CD4-positive, alpha-beta memory T cell (primary cell): ENCODE data around the gene ATP5PB. TPM values are rescaled to one million over a fixed set of nuclear protein-coding genes. Genes with fewer than 3 reads are reported as not detected.

Experiments used
- CTCF ChIA-PET: fragments of 350-600 bp; sonication (Branson Sonifier 250); formaldehyde crosslinking; loops from one replicate; lab custom pipeline; 2021; ENCODE audit warnings: inconsistent platforms; ENCODE audit not compliant: partially characterized antibody; lab: Charles Lee
- POLR2A ChIA-PET: fragments of 350-600 bp; sonication (Branson Sonifier 250); formaldehyde crosslinking; loops from one replicate; lab custom pipeline; 2021; ENCODE audit not compliant: partially characterized antibody; lab: Charles Lee
- DNase-seq, 5 donors: peaks; one replicate each; pipeline versions ENCODE4 v3.0.0 to v3.0.0-alpha.2; 2020 to 2022; ENCODE audit warnings: mixed read lengths in 1 of 5
- H3K27ac ChIP-seq: one replicate; pipeline ENCODE4 v1.7.0; 2013; ENCODE audit warnings: low read depth, low read length
- H3K27me3 ChIP-seq: 2 replicates; pipeline ENCODE4 v1.7.0; 2013; ENCODE audit warnings: mild to moderate bottlenecking, low read length, moderate library complexity; ENCODE audit not compliant: insufficient read depth
- H3K36me3 ChIP-seq: 2 replicates; pipeline ENCODE4 v1.7.0; 2013; ENCODE audit warnings: mild to moderate bottlenecking, low read length, moderate library complexity; ENCODE audit not compliant: insufficient read depth
- H3K4me1 ChIP-seq: 2 replicates; pipeline ENCODE4 v1.7.0; 2013; ENCODE audit warnings: mild to moderate bottlenecking, low read length, moderate library complexity; ENCODE audit not compliant: insufficient read depth
- H3K4me3 ChIP-seq, 2 donors: one replicate each; pipeline ENCODE4 v1.7.0; 2013; ENCODE audit warnings: low read length in 2 of 2, mild to moderate bottlenecking in 1 of 2
- H3K9me3 ChIP-seq, 2 donors: one replicate each; pipeline ENCODE4 v1.7.0; 2013; ENCODE audit warnings: low read length in 2 of 2, control low read depth in 1 of 2; ENCODE audit not compliant: control insufficient read depth in 1 of 2
- H3K27ac Mint-ChIP-seq, 7 donors: one replicate each; pipeline ENCODE4 v1.8.0; 2020 to 2021; ENCODE audit warnings: mixed read lengths in 7 of 7, mild to moderate bottlenecking in 6 of 7, inconsistent platforms in 3 of 7, moderate library complexity in 3 of 7
- H3K27me3 Mint-ChIP-seq, 2 donors: one replicate each; pipeline ENCODE4 v1.8.0; 2020 to 2021; ENCODE audit warnings: mixed read lengths in 2 of 2
- H3K36me3 Mint-ChIP-seq, 2 donors: one replicate each; pipeline ENCODE4 v1.8.0; 2020 to 2021; ENCODE audit warnings: mixed read lengths in 2 of 2, inconsistent platforms in 1 of 2, mild to moderate bottlenecking in 1 of 2
- H3K4me1 Mint-ChIP-seq, 4 donors: one replicate each; pipeline ENCODE4 v1.8.0; 2020 to 2021; ENCODE audit warnings: mixed read lengths in 4 of 4, mild to moderate bottlenecking in 1 of 4
- H3K4me3 Mint-ChIP-seq, 8 donors: one replicate each; pipeline ENCODE4 v1.8.0; 2020 to 2021; ENCODE audit warnings: mixed read lengths in 8 of 8, mild to moderate bottlenecking in 7 of 8, moderate library complexity in 6 of 8, inconsistent platforms in 3 of 8
- H3K9me3 Mint-ChIP-seq, 8 donors: one replicate each; pipeline ENCODE4 v1.8.0; 2020 to 2021; ENCODE audit warnings: mixed read lengths in 8 of 8, mild to moderate bottlenecking in 5 of 8, inconsistent platforms in 3 of 8, moderate library complexity in 1 of 8
- intact Hi-C: fragments of 100-400 bp; cut with micrococcal nuclease; formaldehyde crosslinking; loops from one replicate; pipeline ENCODE4 v1.15.1; 2023
- polyA plus RNA-seq, 2 donors: library from polyadenylated mRNA; unstranded; fragments of 300-500 nt; fragmentation: Illumina TruSeq; gene quantifications; one replicate each; pipeline ENCODE4 v1.2.3, GENCODE V29; 2021
- total RNA-seq, 2 experiments: library from RNA; stranded (reverse); gene quantifications; one replicate each; pipeline ENCODE4 v1.2.3, GENCODE V29; 2021

ATP5PB gene
- total and polyA plus RNA-seq, 4 experiments from 2014 or later: 103 to 655 (median 299) TPM

GRCh38 chr1:111505641-111506119 lies 56.4 kb downstream of the ATP5PB start:
- peaks cover 54 to 74% (median 63%) of the 10 kb centered on the region in 4 donors for H3K4me1 Mint-ChIP-seq
- H3K27ac ChIP-seq: no peak overlapping the region
- POLR2A ChIA-PET: interaction anchor here (1.1 to 8.6 kb wide), 3 partner anchors 31 to 233 kb away, joined by 3 to 170 read pairs (median 19); partner anchors contain the start of genes C1orf162, INKA2 and RAP1A
- no peaks in the 10 kb centered on the region for H3K36me3 ChIP-seq
- no peaks in the 10 kb centered on the region for H3K9me3 Mint-ChIP-seq
- intact Hi-C loops: loop anchor here (2.0 to 10.0 kb wide), 2 partner anchors 35 to 119 kb away; no protein-coding TSS in a partner anchor
- CTCF ChIA-PET: interaction anchor here (1.2 to 4.6 kb wide), 4 partner anchors 9 to 30 kb away, joined by 4 to 116 read pairs (median 42); partner anchors contain the start of gene C1orf162
- peaks cover 89% of the 10 kb centered on the region for H3K4me1 ChIP-seq
- no peak for DNase-seq
- H3K4me3 ChIP-seq: no peak overlapping the region
- no peaks in the 10 kb centered on the region for H3K9me3 ChIP-seq
- H3K4me3 Mint-ChIP-seq: peak overlapping the region in 7 of 8 donors; percentile 24 to 66 (median 51)
- no peaks in the 10 kb centered on the region for H3K27me3 ChIP-seq
- H3K27me3 Mint-ChIP-seq: no peaks in the 10 kb centered on the region
- H3K27ac Mint-ChIP-seq: peak overlapping the region in 6 of 7 donors; percentile 8 to 86 (median 65)
- no peaks in the 10 kb centered on the region for H3K36me3 Mint-ChIP-seq

GRCh38 chr1:111506561-111506960 lies 57.3 kb downstream of the ATP5PB start:
- no peak overlapping the region for H3K4me3 ChIP-seq
- no peaks in the 10 kb centered on the region for H3K9me3 Mint-ChIP-seq
- H3K9me3 ChIP-seq: no peaks in the 10 kb centered on the region
- peak overlapping the region in 5 of 8 donors; percentile 9 to 66 (median 24) for H3K4me3 Mint-ChIP-seq
- ChIA-PET CTCF (interaction anchor here (0.9 to 5.0 kb wide), 24 partner anchors 10 to 261 kb away, joined by 3 to 116 read pairs (median 22); partner anchors contain the start of genes ATP5PB, C1orf162, DDX20 and RAP1A), POLR2A (interaction anchor here (1.1 to 8.6 kb wide), 13 partner anchors 10 to 261 kb away, joined by 3 to 170 read pairs (median 19); partner anchors contain the start of genes ATP5PB, C1orf162, DDX20 and INKA2)
- DNase-seq: no peak
- peak overlapping the region in 6 of 7 donors; percentile 8 to 86 (median 68) for H3K27ac Mint-ChIP-seq
- no peaks in the 10 kb centered on the region for H3K27me3 Mint-ChIP-seq
- peaks cover 89% of the 10 kb centered on the region for H3K4me1 ChIP-seq
- H3K4me1 Mint-ChIP-seq: peaks cover 45 to 65% (median 56%) of the 10 kb centered on the region in 4 donors
- no peaks in the 10 kb centered on the region for H3K36me3 Mint-ChIP-seq
- intact Hi-C loops: loop anchor here (2.0 to 10.0 kb wide), 2 partner anchors 36 to 118 kb away; no protein-coding TSS in a partner anchor
- H3K27ac ChIP-seq: peak overlapping the region; percentile 8
- H3K27me3 ChIP-seq: no peaks in the 10 kb centered on the region
- H3K36me3 ChIP-seq: no peaks in the 10 kb centered on the region

GRCh38 chr1:111507411-111508201 lies 58.3 kb downstream of the ATP5PB start:
- H3K4me1 ChIP-seq: peaks cover 96% of the 10 kb centered on the region
- Mint-ChIP-seq H3K9me3 (no peaks in the 10 kb centered on the region), H3K27ac (peak overlapping the region in 6 of 7 donors; percentile 93 to 98 (median 96)), H3K4me3 (peak overlapping the region; percentile 63 to 89 (median 86)), H3K36me3 (no peaks in the 10 kb centered on the region), H3K4me1 (peaks cover 41 to 61% (median 53%) of the 10 kb centered on the region in 4 donors), H3K27me3 (no peaks in the 10 kb centered on the region)
- H3K4me3 ChIP-seq: peak overlapping the region; percentile 31 to 50
- intact Hi-C loops: loop anchor here (1.0 to 10.0 kb wide), 9 partner anchors 37 to 262 kb away; partner anchors contain the start of genes ATP5PB, DDX20 and WDR77
- peak; percentile 48 to 78 (median 49) for DNase-seq
- CTCF ChIA-PET: interaction anchor here (0.8 to 5.0 kb wide), 78 partner anchors 10 to 309 kb away, joined by 3 to 116 read pairs (median 6); partner anchors contain the start of genes ATP5PB, C1orf162, DDX20 and INKA2
- H3K9me3 ChIP-seq: no peaks in the 10 kb centered on the region
- H3K27ac ChIP-seq: peak overlapping the region; percentile 76
- no peaks in the 10 kb centered on the region for H3K36me3 ChIP-seq
- no peaks in the 10 kb centered on the region for H3K27me3 ChIP-seq
- POLR2A ChIA-PET: interaction anchor here (0.6 to 8.6 kb wide), 62 partner anchors 10 to 544 kb away, joined by 3 to 170 read pairs (median 5); partner anchors contain the start of genes ATP5PB, C1orf162, CEPT1 and DDX20

DNA sequence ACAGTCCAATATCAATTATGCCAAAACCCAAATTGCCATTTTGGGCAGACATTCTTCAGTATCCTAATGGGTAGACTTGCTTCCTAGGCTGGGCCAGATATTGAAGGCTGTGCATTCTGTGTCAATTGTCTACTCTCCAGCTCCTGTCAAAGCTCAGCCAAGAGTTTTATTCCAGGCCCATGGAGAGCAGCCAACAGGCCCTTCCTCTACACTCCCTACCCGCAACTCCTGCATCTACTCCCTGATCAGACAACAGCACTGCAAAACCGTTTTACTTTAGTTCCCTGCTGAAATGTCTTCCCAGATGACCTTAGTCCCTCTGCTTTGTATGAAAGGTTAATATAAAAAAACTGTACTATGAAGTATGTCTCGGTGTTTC lies 60.7 kb downstream of the ATP5PB start:
- peaks cover 85% of the 10 kb centered on the region for H3K4me1 ChIP-seq
- ChIA-PET CTCF (interaction anchor here (1.1 to 5.0 kb wide), 18 partner anchors 8 to 245 kb away, joined by 3 to 116 read pairs (median 34); partner anchors contain the start of genes ATP5PB, C1orf162, DDX20 and WDR77), POLR2A (interaction anchor here (3.1 to 8.6 kb wide), 4 partner anchors 35 to 245 kb away, joined by 27 to 170 read pairs (median 36); partner anchors contain the start of genes C1orf162, DDX20 and RAP1A)
- no peaks in the 10 kb centered on the region for H3K36me3 Mint-ChIP-seq
- H3K27ac Mint-ChIP-seq: peak overlapping the region in 2 of 7 donors; percentile 19 to 64
- no peak overlapping the region for H3K4me3 ChIP-seq
- H3K27ac ChIP-seq: no peak overlapping the region
- no peaks in the 10 kb centered on the region for H3K36me3 ChIP-seq
- no peaks in the 10 kb centered on the region for H3K27me3 ChIP-seq
- peaks cover 28 to 51% (median 37%) of the 10 kb centered on the region in 4 donors for H3K4me1 Mint-ChIP-seq
- H3K9me3 ChIP-seq: no peaks in the 10 kb centered on the region
- no peaks in the 10 kb centered on the region for H3K9me3 Mint-ChIP-seq
- no peaks in the 10 kb centered on the region for H3K27me3 Mint-ChIP-seq
- intact Hi-C loops: loop anchor here (2.0 to 10.0 kb wide), 5 partner anchors 61 to 245 kb away; partner anchors contain the start of genes ATP5PB, DDX20 and WDR77
- peak overlapping the region in 2 of 8 donors; percentile 5 to 13 for H3K4me3 Mint-ChIP-seq
- DNase-seq: no peak

- POLR2A ChIA-PET: interaction anchor here (0.6 to 1.7 kb wide), 8 partner anchors 11 to 202 kb away, joined by 3 to 10 read pairs (median 4); partner anchors contain the start of genes RAP1A and WDR77
- Mint-ChIP-seq H3K27ac (no peak overlapping the region), H3K9me3 (no peaks in the 10 kb centered on the region), H3K4me1 (peaks cover 25 to 46% (median 27%) of the 10 kb centered on the region in 4 donors), H3K36me3 (no peaks in the 10 kb centered on the region), H3K27me3 (no peaks in the 10 kb centered on the region), H3K4me3 (no peak overlapping the region)
- DNase-seq: peak in 4 of 5 donors; percentile 42 to 54 (median 48)
- intact Hi-C loops: no loop called here
- Histone ChIP-seq H3K4me1 (peaks cover 85% of the 10 kb centered on the region), H3K36me3 (no peaks in the 10 kb centered on the region), H3K27me3 (no peaks in the 10 kb centered on the region), H3K4me3 (peak overlapping the region in 1 of 2 donors; percentile 6), H3K27ac (no peak overlapping the region), H3K9me3 (no peaks in the 10 kb centered on the region)
- CTCF ChIA-PET: interaction anchor here (0.9 to 2.7 kb wide), 10 partner anchors 29 to 258 kb away, joined by 3 to 14 read pairs (median 4); no protein-coding TSS in a partner anchor
These were observed 62.1 kb downstream of the ATP5PB start for GRCh38 chr1:111511370-111511769.
